Measurements from ENCODE around the gene CHKB. TPM values are rescaled to one million over a fixed set of nuclear protein-coding genes. Genes with fewer than 3 reads are reported as not detected.
A peak's percentile ranks its signal among the peaks of the same experiment; 100 is the strongest.
"Not testable (repeated sequence)": the region's sequence is repeated elsewhere in the genome, so short reads cannot be mapped to it uniquely, and the experiment has no call there.

Gene CHKB
- total and polyA plus RNA-seq, 2 donors (not counting 1 experiment from before 2014, with no cell fraction given) = 21.9 to 22.8 TPM

- Histone ChIP-seq H3K27ac (ENCODE audit: insufficient read depth, low read length) (no peak overlapping the region), H3K4me1 (ENCODE audit: control insufficient read depth, extremely low read depth, insufficient read depth, low read length) (peaks cover 14% of the 10 kb centered on the region), H3K9me3 (ENCODE audit: control insufficient read depth, insufficient read depth, low read depth, low read length) (no peaks in the 10 kb centered on the region), H3K9ac (ENCODE audit: insufficient read depth, low read length) (no peak overlapping the region), H3K4me2 (ENCODE audit: extremely low read depth, insufficient read depth, low read length) (no peak overlapping the region), H2AFZ (ENCODE audit: low read length) (no peak overlapping the region), H4K20me1 (ENCODE audit: control insufficient read depth, extremely low read depth, insufficient read depth, low read length) (no peaks in the 10 kb centered on the region), H3K79me2 (ENCODE audit: control insufficient read depth, insufficient read depth, low read length) (no peaks in the 10 kb centered on the region), H3K4me3 (replicated peaks in 1 of 4; ENCODE audit: control extremely low read depth in 1 of 4, insufficient read depth in 1 of 4, low read depth in 3 of 4, low read length in 4 of 4) (no peak overlapping the region), H3K36me3 (ENCODE audit: control insufficient read depth, insufficient read depth, low read length) (no peaks in the 10 kb centered on the region), H3K27me3 (ENCODE audit: control insufficient read depth, insufficient read depth, low read length) (peaks cover 10% of the 10 kb centered on the region)
- TF ChIP-seq CTCF (conservative IDR thresholded peaks at IDR 0.05 in 1 of 2, IDR thresholded peaks at IDR 0.05 in 1 of 2; ENCODE audit: low read depth in 1 of 2, low read length in 2 of 2) = no peak
- TF ChIP-seq EZH2 (IDR thresholded peaks at IDR 0.05; ENCODE audit: low read length, missing control alignments) = no peak
- DNase-seq (ENCODE audit: low read depth in 2 of 2) = no peak
Measured at GRCh38 chr22:50535113-50535512, 47.5 kb downstream of the CHKB start.

GRCh38 chr22:50533856-50534711 lies 48.6 kb downstream of the CHKB start:
- H2AFZ ChIP-seq (ENCODE audit: low read length) = not testable (repeated sequence)

GRCh38 chr22:50532824-50533796 lies 49.5 kb downstream of the CHKB start:
- peaks cover 11% of the 10 kb centered on the region for H3K27me3 ChIP-seq (ENCODE audit: control insufficient read depth, insufficient read depth, low read length)
- H3K4me1 ChIP-seq (ENCODE audit: control insufficient read depth, extremely low read depth, insufficient read depth, low read length) = peaks cover 10% of the 10 kb centered on the region
- H3K79me2 ChIP-seq (ENCODE audit: control insufficient read depth, insufficient read depth, low read length) = no peaks in the 10 kb centered on the region
- no peak overlapping the region for H2AFZ ChIP-seq (ENCODE audit: low read length)
- H3K4me3 ChIP-seq (replicated peaks in 1 of 4; ENCODE audit: control extremely low read depth in 1 of 4, insufficient read depth in 1 of 4, low read depth in 3 of 4, low read length in 4 of 4) = no peak overlapping the region
- TF ChIP-seq EZH2 (IDR thresholded peaks at IDR 0.05; ENCODE audit: low read length, missing control alignments) (no peak), CTCF (conservative IDR thresholded peaks at IDR 0.05 in 1 of 2, IDR thresholded peaks at IDR 0.05 in 1 of 2; ENCODE audit: low read depth in 1 of 2, low read length in 2 of 2) (no peak)
- H4K20me1 ChIP-seq (ENCODE audit: control insufficient read depth, extremely low read depth, insufficient read depth, low read length) = no peaks in the 10 kb centered on the region
- DNase-seq (ENCODE audit: low read depth in 2 of 2) = no peak
- H3K9ac ChIP-seq (ENCODE audit: insufficient read depth, low read length) = no peak overlapping the region
- H3K4me2 ChIP-seq (ENCODE audit: extremely low read depth, insufficient read depth, low read length) = no peak overlapping the region
- no peak overlapping the region for H3K27ac ChIP-seq (ENCODE audit: insufficient read depth, low read length)
- H3K9me3 ChIP-seq (ENCODE audit: control insufficient read depth, insufficient read depth, low read depth, low read length) = no peaks in the 10 kb centered on the region
- H3K36me3 ChIP-seq (ENCODE audit: control insufficient read depth, insufficient read depth, low read length) = no peaks in the 10 kb centered on the region

More at GRCh38 chr22:50533856-50534711, 48.6 kb downstream of the CHKB start:
- not testable (repeated sequence) for H3K9ac ChIP-seq (ENCODE audit: insufficient read depth, low read length); H3K9me3 ChIP-seq (ENCODE audit: control insufficient read depth, insufficient read depth, low read depth, low read length); H4K20me1 ChIP-seq (ENCODE audit: control insufficient read depth, extremely low read depth, insufficient read depth, low read length); H3K4me3 ChIP-seq (replicated peaks in 1 of 4; ENCODE audit: control extremely low read depth in 1 of 4, insufficient read depth in 1 of 4, low read depth in 3 of 4, low read length in 4 of 4); H3K27ac ChIP-seq (ENCODE audit: insufficient read depth, low read length); H3K36me3 ChIP-seq (ENCODE audit: control insufficient read depth, insufficient read depth, low read length); H3K4me2 ChIP-seq (ENCODE audit: extremely low read depth, insufficient read depth, low read length); H3K79me2 ChIP-seq (ENCODE audit: control insufficient read depth, insufficient read depth, low read length)
- peaks cover 11% of the 10 kb centered on the region for H3K27me3 ChIP-seq (ENCODE audit: control insufficient read depth, insufficient read depth, low read length)
- H3K4me1 ChIP-seq (ENCODE audit: control insufficient read depth, extremely low read depth, insufficient read depth, low read length) = peaks cover 11% of the 10 kb centered on the region
- DNase-seq (ENCODE audit: low read depth in 2 of 2) = peak; percentile 59 to 67

Data from fibroblast of lung (primary cell).